Measurements from ENCODE around the gene NMNAT1. TPM values are rescaled to one million over a fixed set of nuclear protein-coding genes. Genes with fewer than 3 reads are reported as not detected.
A peak's percentile ranks its signal among the peaks of the same experiment; 100 is the strongest.

NMNAT1 gene
- total RNA-seq, 1 experiment from 2014 or later, result 7.6 TPM

DNA sequence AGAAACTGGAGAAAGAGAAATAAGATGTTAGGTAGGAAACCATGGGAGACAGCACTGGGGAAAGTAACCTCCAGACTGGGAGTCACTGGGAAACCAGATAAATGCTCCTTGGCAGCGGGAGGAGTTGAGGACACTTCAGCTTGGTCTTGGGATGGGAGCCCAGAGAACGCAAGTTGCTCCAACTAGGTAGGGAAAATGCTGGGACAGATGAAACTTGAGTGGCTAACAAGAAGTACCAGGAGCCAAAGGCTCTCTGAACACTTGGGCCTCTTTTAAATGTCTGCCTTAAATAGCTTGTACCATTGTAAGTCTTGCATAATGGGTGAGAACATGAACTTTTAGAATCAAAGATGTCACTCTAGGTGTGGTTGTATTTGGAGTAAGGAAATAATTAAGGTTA lies 3.0 kb downstream of the NMNAT1 start:
- no peak for DNase-seq (ENCODE audit: low read depth, low spot score)
- intact Hi-C loops (cut with micrococcal nuclease; ENCODE audit: unreplicated experiment) (no loop called here), in situ Hi-C loops (cut with HindIII; ENCODE audit: low pct_unique_long_range_greater_than_20kb, low sequenced_read_pairs) (no loop called here)
- H3K9me3 ChIP-seq (ENCODE audit: control insufficient read depth, insufficient read depth, low read depth, low read length), result no peaks in the 10 kb centered on the region
- ChIA-PET POLR2A (no interaction called here), CTCF (interaction anchor here (0.6 kb wide), 1 partner anchor 56 kb away, joined by 10 read pairs; no protein-coding TSS in a partner anchor)
- peaks cover 3% of the 10 kb centered on the region; the same call in 1 of the 2 replicates for H3K36me3 ChIP-seq (ENCODE audit: control insufficient read depth, insufficient read depth, low read length)
- TF ChIP-seq POLR2AphosphoS5 (IDR thresholded peaks at IDR 0.05; ENCODE audit: low read depth, low read length) (no peak), SIN3A (IDR thresholded peaks at IDR 0.05; ENCODE audit: borderline replicate concordance, insufficient read depth, low read depth, low read length) (no peak), TCF7L2 (IDR thresholded peaks at IDR 0.05; ENCODE audit: low read depth, low read length) (no peak), CTCF (IDR thresholded peaks at IDR 0.05) (no peak)
- TF ChIP-seq, protein P1, sequence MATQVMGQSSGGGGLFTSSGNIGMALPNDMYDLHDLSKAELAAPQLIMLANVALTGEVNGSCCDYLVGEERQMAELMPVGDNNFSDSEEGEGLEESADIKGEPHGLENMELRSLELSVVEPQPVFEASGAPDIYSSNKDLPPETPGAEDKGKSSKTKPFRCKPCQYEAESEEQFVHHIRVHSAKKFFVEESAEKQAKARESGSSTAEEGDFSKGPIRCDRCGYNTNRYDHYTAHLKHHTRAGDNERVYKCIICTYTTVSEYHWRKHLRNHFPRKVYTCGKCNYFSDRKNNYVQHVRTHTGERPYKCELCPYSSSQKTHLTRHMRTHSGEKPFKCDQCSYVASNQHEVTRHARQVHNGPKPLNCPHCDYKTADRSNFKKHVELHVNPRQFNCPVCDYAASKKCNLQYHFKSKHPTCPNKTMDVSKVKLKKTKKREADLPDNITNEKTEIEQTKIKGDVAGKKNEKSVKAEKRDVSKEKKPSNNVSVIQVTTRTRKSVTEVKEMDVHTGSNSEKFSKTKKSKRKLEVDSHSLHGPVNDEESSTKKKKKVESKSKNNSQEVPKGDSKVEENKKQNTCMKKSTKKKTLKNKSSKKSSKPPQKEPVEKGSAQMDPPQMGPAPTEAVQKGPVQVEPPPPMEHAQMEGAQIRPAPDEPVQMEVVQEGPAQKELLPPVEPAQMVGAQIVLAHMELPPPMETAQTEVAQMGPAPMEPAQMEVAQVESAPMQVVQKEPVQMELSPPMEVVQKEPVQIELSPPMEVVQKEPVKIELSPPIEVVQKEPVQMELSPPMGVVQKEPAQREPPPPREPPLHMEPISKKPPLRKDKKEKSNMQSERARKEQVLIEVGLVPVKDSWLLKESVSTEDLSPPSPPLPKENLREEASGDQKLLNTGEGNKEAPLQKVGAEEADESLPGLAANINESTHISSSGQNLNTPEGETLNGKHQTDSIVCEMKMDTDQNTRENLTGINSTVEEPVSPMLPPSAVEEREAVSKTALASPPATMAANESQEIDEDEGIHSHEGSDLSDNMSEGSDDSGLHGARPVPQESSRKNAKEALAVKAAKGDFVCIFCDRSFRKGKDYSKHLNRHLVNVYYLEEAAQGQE (IDR thresholded peaks at IDR 0.05; ENCODE audit: insufficient read depth in 1 of 2, low read depth in 2 of 2, low read length in 1 of 2), result no peak
- H3K4me1 ChIP-seq (ENCODE audit: control insufficient read depth, insufficient read depth, low read length), result no peaks in the 10 kb centered on the region
- no peak for ATAC-seq
- no peak overlapping the region for H3K4me3 ChIP-seq (ENCODE audit: low read depth in 2 of 2, low read length in 2 of 2)
- BruUV-seq (replicated peaks), result TSS peak; percentile 13
- no peaks in the 10 kb centered on the region for H3K27me3 ChIP-seq (ENCODE audit: control insufficient read depth, insufficient read depth, low read length)
- H3K27ac ChIP-seq (ENCODE audit: low read length), result no peak overlapping the region

- no peak overlapping the region for H3K27ac ChIP-seq (ENCODE audit: low read length)
- no peaks in the 10 kb centered on the region for H3K27me3 ChIP-seq (ENCODE audit: control insufficient read depth, insufficient read depth, low read length)
- no peak for TF ChIP-seq POLR2AphosphoS5 (IDR thresholded peaks at IDR 0.05; ENCODE audit: low read depth, low read length)
- no peak for TF ChIP-seq TCF7L2 (IDR thresholded peaks at IDR 0.05; ENCODE audit: low read depth, low read length)
- TF ChIP-seq, protein P1 (IDR thresholded peaks at IDR 0.05; ENCODE audit: insufficient read depth in 1 of 2, low read depth in 2 of 2, low read length in 1 of 2), result no peak
- TF ChIP-seq CTCF (IDR thresholded peaks at IDR 0.05), result no peak
- TF ChIP-seq SIN3A (IDR thresholded peaks at IDR 0.05; ENCODE audit: borderline replicate concordance, insufficient read depth, low read depth, low read length), result no peak
- H3K4me3 ChIP-seq (ENCODE audit: low read depth in 2 of 2, low read length in 2 of 2), result no peak overlapping the region
- CTCF ChIA-PET, result no interaction called here
- no peaks in the 10 kb centered on the region for H3K4me1 ChIP-seq (ENCODE audit: control insufficient read depth, insufficient read depth, low read length)
- DNase-seq (ENCODE audit: low read depth, low spot score), result no peak
- BruUV-seq (replicated peaks), result no TSS peak
- ATAC-seq, result no peak
- POLR2A ChIA-PET, result no interaction called here
- H3K9me3 ChIP-seq (ENCODE audit: control insufficient read depth, insufficient read depth, low read depth, low read length), result no peaks in the 10 kb centered on the region
- in situ Hi-C loops (cut with HindIII; ENCODE audit: low pct_unique_long_range_greater_than_20kb, low sequenced_read_pairs), result no loop called here
- intact Hi-C loops (cut with micrococcal nuclease; ENCODE audit: unreplicated experiment), result no loop called here
- no peaks in the 10 kb centered on the region for H3K36me3 ChIP-seq (ENCODE audit: control insufficient read depth, insufficient read depth, low read length)
Observed at GRCh38 chr1:9957726-9958125, 14.5 kb downstream of the NMNAT1 start.
